T-helper 2 cell treated with Interferon-gamma antibody and Interleukin-4, amounts not matched to agents 100 ng/mL and 5 ng/mL, for 36 hours (primary cell): ENCODE measurements around the gene GIGYF1. TPM values are rescaled to one million over a fixed set of nuclear protein-coding genes. Genes with fewer than 3 reads are reported as not detected.

Experiments used
- intact Hi-C: fragments of 100-400 bp; cut with micrococcal nuclease; formaldehyde crosslinking; loops from one replicate; pipeline ENCODE4 v1.15.1; 2023
- total RNA-seq: library from RNA; stranded (reverse); gene quantifications from 2 replicates; pipeline ENCODE4 v1.2.3, GENCODE V29; 2022

The GIGYF1 gene
- total RNA-seq, 1 donor from 2014 or later: 43.5 TPM

DNA sequence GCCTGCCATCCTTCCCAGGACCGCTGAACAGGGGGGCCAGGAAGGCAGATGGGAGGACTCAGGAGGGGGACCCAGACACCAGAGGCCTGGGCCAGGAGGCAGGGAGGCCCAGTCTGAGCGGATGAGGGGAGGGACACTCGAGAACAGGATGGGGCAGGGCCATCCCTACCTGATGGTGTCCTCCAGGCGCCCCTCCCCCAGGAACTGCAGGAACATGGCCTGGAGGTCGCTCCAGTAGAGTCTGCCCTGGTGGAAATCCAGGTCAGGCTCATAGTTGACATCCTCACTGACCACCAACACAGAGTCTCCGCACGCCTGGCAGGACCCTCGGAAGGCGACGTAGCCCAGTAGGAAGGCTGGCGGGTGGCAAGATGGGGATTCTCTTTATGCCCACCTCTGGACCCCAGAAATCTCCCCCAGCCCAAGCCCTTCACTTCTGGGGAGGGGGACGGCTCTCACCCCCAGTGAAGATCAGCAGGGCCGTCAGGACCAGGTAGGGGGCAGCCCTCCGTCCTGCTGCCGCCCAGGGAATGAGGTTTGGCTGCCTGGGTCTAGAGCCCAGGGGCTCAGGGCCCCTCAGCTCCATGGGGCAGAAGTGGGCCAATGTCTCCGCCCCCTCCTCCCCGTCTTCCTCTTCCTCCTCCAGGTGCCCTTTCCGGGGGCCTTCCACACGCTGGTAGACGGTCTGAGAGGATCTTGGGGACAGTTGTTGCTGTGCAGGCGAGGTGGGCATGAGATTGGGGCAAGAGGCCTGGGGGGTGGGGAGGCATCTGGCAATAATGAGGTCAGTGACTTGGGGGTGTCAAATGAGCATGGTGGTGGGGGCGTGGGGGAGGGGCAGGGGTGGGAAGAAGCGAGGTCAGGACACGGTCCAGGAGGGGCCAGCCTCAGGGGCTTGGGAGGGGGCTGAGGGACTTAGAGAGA lies 53.3 kb downstream of the GIGYF1 start:
- intact Hi-C loops: no loop called here

DNA sequence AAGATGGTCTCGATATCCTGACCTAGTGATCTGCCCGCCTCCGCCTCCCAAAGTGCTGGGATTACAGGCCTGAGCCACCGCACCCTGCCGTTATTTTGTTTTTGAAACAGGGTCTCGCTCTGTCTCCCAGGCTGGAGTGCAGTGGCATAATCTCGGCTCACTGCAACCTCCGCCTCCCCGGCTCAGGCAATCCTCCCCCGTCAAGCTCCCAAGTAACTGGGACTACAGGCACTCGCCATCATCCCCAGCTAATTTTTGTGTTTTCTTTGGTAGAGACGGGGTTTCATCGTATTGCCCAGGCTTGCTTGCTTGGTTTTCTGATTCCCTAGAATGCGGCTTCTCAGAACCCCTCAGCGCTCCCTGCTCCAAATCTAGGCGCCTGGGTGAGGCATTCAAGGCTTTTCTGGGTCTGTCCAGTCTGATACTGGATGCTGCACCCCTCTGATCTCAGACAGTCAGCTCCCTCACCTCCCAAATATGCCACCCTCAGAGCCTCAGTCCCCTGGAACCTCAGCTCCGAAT lies 54.0 kb downstream of the GIGYF1 start:
- intact Hi-C loops: no loop called here

DNA sequence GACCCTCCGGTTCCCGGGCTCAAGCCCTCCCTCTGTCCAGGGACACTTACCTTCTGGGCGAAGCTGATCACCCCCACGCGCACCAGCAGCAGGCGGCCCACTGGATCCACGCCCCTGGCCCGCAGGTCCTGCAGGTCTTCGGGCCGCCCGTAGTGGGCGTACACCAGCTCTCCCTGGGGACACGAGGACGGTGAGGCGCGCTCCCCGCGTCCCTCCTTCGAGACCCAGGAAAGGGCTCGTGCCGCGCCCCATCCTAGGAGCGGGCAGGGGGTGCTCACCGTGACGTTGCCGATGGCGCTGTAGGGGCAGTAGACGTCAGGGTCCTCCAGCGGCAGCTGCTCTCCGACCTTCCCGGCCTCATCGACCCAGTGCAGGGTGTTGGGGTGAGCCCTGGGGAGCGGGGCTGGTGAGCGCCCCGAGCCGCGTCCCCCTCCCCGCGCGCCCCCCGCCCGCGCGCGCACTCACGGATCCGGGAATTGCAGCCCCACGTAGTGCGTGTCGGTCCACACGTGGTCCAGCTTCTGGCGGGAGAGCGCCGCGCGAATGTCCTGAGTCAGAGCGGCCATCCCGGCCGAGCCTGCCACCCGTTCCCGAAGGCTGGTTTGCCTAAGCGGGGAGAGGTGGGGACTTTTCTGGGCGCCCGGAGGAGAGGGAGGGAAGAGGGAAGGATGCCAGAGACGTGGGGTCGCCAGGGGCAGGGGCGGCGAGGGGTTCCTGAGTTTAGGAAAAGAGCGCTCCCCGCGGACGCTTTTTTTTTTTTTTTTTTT lies 60.9 kb downstream of the GIGYF1 start:
- intact Hi-C loops: loop anchor here (5.0 kb wide), 1 partner anchor 59 kb away; the partner anchor contains the start of gene GIGYF1

DNA sequence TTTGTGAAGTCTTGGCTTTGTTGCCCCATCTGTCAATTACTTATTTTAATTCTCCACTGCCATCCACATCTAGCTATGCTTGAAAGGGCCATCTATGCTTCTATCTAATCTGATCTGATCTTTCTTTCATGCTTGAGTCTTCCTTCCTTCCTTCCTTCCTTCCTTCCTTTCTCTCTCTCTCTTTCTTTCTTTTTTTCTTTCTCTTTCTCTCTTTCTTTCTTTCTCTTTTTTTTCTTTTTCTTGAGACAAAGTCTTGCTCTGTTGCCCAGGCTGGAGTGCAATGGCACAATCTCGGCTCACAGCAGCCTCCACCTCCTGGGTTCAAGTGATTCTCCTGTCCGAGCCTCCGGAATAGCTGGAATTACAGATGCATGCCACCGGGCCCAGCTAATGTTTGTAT lies 64.0 kb downstream of the GIGYF1 start:
- intact Hi-C loops: loop anchor here (5.0 kb wide), 1 partner anchor 62 kb away; the partner anchor contains the start of gene GIGYF1

Other genes starting within 250 kb of the GIGYF1 start
- gene SPACDR, start 230.0 kb downstream of the GIGYF1 start, total RNA-seq: 3.2 and 3.3 TPM in 2 replicates
- 90.2 and 95.7 TPM in 2 replicates for gene TSC22D4, start 215.0 kb downstream of the GIGYF1 start, total RNA-seq
- 0.11 TPM in 1 of 2 replicates, not detected in the other for gene NYAP1, start 210.3 kb downstream of the GIGYF1 start, total RNA-seq
- 39.2 and 41.3 TPM in 2 replicates for gene AGFG2, start 155.0 kb downstream of the GIGYF1 start, total RNA-seq
- gene SAP25, start 120.3 kb downstream of the GIGYF1 start, total RNA-seq: 21.4 and 22.5 TPM in 2 replicates
- gene LRCH4, start 108.1 kb downstream of the GIGYF1 start, total RNA-seq: 167 and 168 TPM in 2 replicates
- gene FBXO24, start 107.9 kb downstream of the GIGYF1 start, total RNA-seq: 1.0 and 1.2 TPM in 2 replicates
- gene PCOLCE, start 91.9 kb downstream of the GIGYF1 start, total RNA-seq: 13.3 and 14.4 TPM in 2 replicates
- gene MOSPD3, start 81.7 kb downstream of the GIGYF1 start, total RNA-seq: 55.2 and 58.4 TPM in 2 replicates
- gene TFR2, start 52.7 kb downstream of the GIGYF1 start, total RNA-seq: 11.7 and 13.5 TPM in 2 replicates
- gene ACTL6B, start 37.8 kb downstream of the GIGYF1 start, total RNA-seq: not detected in 2 replicates
- gene GNB2, start 20.5 kb downstream of the GIGYF1 start, total RNA-seq: 239 and 243 TPM in 2 replicates
- gene POP7, start 11.9 kb upstream of the GIGYF1 start, total RNA-seq: 45.4 and 46.8 TPM in 2 replicates
- gene EPO, start 26.2 kb upstream of the GIGYF1 start, total RNA-seq: not detected in 2 replicates
- gene ZAN, start 39.3 kb upstream of the GIGYF1 start, total RNA-seq: not detected in 2 replicates
- gene EPHB4, start 133.3 kb upstream of the GIGYF1 start, total RNA-seq: 1.5 and 1.7 TPM in 2 replicates
- gene SLC12A9, start 158.5 kb upstream of the GIGYF1 start, total RNA-seq: 41.3 and 45.6 TPM in 2 replicates
- gene TRIP6, start 173.1 kb upstream of the GIGYF1 start, total RNA-seq: 27.0 and 30.8 TPM in 2 replicates
- 247 and 258 TPM in 2 replicates for gene SRRT, start 180.9 kb upstream of the GIGYF1 start, total RNA-seq
- gene UFSP1, start 195.5 kb upstream of the GIGYF1 start, total RNA-seq: 2.9 and 3.5 TPM in 2 replicates
- gene ACHE, start 201.6 kb upstream of the GIGYF1 start, total RNA-seq: 0.23 TPM in 1 of 2 replicates, not detected in the other